ENCODE measurements around the gene RIPK1. TPM values are rescaled to one million over a fixed set of nuclear protein-coding genes. Genes with fewer than 3 reads are reported as not detected.

The RIPK1 gene
- total and polyA plus RNA-seq, 2 donors (not counting 3 experiments of a cell fraction or from before 2014, with no cell fraction given) = 11.2 to 20.6 TPM

DNA sequence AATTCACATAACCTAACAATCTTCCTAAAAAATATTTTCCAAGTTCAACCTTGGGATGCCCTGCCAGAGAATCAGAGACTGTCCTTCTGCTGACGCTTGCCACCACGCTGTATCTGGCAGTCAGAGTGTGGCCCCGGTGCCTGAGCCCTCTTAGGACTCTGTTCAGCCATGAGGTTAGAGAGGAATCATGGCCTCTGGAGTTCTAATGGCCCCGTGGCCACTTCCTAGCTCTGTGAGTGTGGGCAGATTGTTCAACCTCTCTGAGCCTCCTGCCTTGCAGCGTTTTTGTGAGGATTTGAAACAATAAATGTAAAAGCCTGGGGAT is 52.4 kb downstream of the RIPK1 start:
- no peak for TF ChIP-seq POLR2AphosphoS5 (IDR thresholded peaks at IDR 0.05; ENCODE audit: insufficient read depth, low read depth, low read length)
- TF ChIP-seq, protein P1, sequence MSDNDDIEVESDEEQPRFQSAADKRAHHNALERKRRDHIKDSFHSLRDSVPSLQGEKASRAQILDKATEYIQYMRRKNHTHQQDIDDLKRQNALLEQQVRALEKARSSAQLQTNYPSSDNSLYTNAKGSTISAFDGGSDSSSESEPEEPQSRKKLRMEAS (IDR thresholded peaks at IDR 0.05; ENCODE audit: insufficient read depth, insufficient read length) = no peak
- TF ChIP-seq JUN (IDR thresholded peaks at IDR 0.05; ENCODE audit: borderline replicate concordance, insufficient read depth, insufficient read length, low read depth) = no peak
- no peak for TF ChIP-seq MYC (IDR thresholded peaks at IDR 0.05; ENCODE audit: low read depth, low read length)
- no peak for TF ChIP-seq POLR2A (IDR thresholded peaks at IDR 0.05; ENCODE audit: low read depth, low read length)
- TF ChIP-seq CTCF (IDR thresholded peaks at IDR 0.05; ENCODE audit: extremely low read depth in 1 of 2, insufficient read depth in 1 of 2, low read depth in 1 of 2, low read length in 2 of 2) = no peak
- no peak for TF ChIP-seq GATA2 (IDR thresholded peaks at IDR 0.05; ENCODE audit: insufficient read depth, insufficient read length, low read depth, low read length)
- TF ChIP-seq FOS (IDR thresholded peaks at IDR 0.05; ENCODE audit: borderline replicate concordance, insufficient read depth, low read length) = no peak
- TF ChIP-seq EZH2 (IDR thresholded peaks at IDR 0.05; ENCODE audit: borderline replicate concordance, low read depth, low read length, severe bottlenecking) = no peak
- FAIRE-seq (no peak), DNase-seq (ENCODE audit: low read depth, low spot score) (no peak)
- H3K9ac ChIP-seq (replicated peaks; ENCODE audit: extremely low read depth, insufficient read depth, low read length) = no peak overlapping the region
- intact Hi-C loops (cut with micrococcal nuclease) = no loop called here
- no peaks in the 10 kb centered on the region for H3K9me3 ChIP-seq (replicated peaks; ENCODE audit: control insufficient read depth, insufficient read depth, low read length)
- H3K27me3 ChIP-seq (ENCODE audit: control insufficient read depth in 2 of 2, insufficient read depth in 2 of 2, low read length in 2 of 2) = no peaks in the 10 kb centered on the region
- dilution Hi-C loops (cut with MboI; ENCODE audit: extremely low pct_ligation_motif_present, low sequenced_read_pairs) = no loop called here
- no peak overlapping the region for H3K4me2 ChIP-seq (ENCODE audit: insufficient read depth, low read length)
- H3K4me3 ChIP-seq (replicated peaks in 1 of 3; ENCODE audit: insufficient read depth in 1 of 3, low read depth in 1 of 3, low read length in 3 of 3) = no peak overlapping the region
- H3K9me1 ChIP-seq (replicated peaks; ENCODE audit: control insufficient read depth, extremely low read depth, insufficient read depth, low read length) = no peaks in the 10 kb centered on the region
- H3K79me2 ChIP-seq (ENCODE audit: control insufficient read depth, insufficient read depth, low read length) = no peaks in the 10 kb centered on the region
- H3K27ac ChIP-seq (ENCODE audit: insufficient read depth, low read depth, low read length) = no peak overlapping the region
- BruUV-seq (replicated peaks) = no TSS peak
- POLR2A ChIA-PET = interaction anchor here (0.6 kb wide), 1 partner anchor 38 kb away, joined by 3 read pairs; no protein-coding TSS in a partner anchor
- H4K20me1 ChIP-seq (replicated peaks; ENCODE audit: control insufficient read depth, extremely low read depth, insufficient read depth, low read length) = no peaks in the 10 kb centered on the region
- H2AFZ ChIP-seq (ENCODE audit: low read depth, low read length) = no peak overlapping the region
- CTCF ChIA-PET = interaction anchor here (1.2 kb wide), 1 partner anchor 131 kb away, joined by 4 read pairs; no protein-coding TSS in a partner anchor
- no peaks in the 10 kb centered on the region for H3K36me3 ChIP-seq (ENCODE audit: control insufficient read depth in 2 of 2, extremely low read depth in 1 of 2, insufficient read depth in 2 of 2, low read length in 2 of 2)
- peaks cover 10% of the 10 kb centered on the region for H3K4me1 ChIP-seq (ENCODE audit: control insufficient read depth, extremely low read depth, insufficient read depth, low read length)
